Peyer's patch (tissue), 4 donors: ENCODE data around the gene MYO18B.

Experiments used
- POLR2A ChIP-seq, 2 donors: fragments of 450-650 bp; IDR thresholded peaks; one replicate each; pipeline ENCODE4 v1.5.1; 2017; ENCODE audit warnings: antibody characterized with exemption in 2 of 2, mild to moderate bottlenecking in 2 of 2, moderate library complexity in 2 of 2
- TF ChIP-seq, protein P1 (sequence below), 6 experiments: fragments of 450-650 bp in 4 of 6; fragments of 200-600 bp in 2 of 6; sonication (generic) in 1 of 6; IDR thresholded peaks; one replicate each; pipeline ENCODE4 v1.5.1; 2017 to 2019; ENCODE audit warnings: antibody characterized with exemption in 6 of 6, mild to moderate bottlenecking in 3 of 6, moderate library complexity in 1 of 6

DNA sequence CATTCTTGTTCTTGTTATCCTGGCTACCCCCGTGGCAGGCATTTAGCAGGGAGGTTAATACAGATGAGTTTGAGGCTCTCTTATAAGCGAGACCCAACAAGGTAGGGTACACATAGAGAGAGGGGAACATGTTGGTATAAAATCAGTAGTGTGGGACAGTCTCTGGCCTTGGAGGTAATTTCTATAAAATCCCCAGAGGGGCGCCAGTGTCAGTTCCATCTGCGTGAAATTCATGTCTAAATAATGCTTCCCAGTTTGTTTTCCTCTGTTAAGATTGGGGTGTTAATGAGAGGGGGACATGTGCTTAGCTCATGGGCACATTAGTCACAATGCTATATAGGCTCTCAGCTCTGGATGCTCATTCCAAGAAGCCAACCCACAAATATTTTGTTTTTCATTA, 150.7 kb downstream of the MYO18B start:
- TF ChIP-seq, protein P1, sequence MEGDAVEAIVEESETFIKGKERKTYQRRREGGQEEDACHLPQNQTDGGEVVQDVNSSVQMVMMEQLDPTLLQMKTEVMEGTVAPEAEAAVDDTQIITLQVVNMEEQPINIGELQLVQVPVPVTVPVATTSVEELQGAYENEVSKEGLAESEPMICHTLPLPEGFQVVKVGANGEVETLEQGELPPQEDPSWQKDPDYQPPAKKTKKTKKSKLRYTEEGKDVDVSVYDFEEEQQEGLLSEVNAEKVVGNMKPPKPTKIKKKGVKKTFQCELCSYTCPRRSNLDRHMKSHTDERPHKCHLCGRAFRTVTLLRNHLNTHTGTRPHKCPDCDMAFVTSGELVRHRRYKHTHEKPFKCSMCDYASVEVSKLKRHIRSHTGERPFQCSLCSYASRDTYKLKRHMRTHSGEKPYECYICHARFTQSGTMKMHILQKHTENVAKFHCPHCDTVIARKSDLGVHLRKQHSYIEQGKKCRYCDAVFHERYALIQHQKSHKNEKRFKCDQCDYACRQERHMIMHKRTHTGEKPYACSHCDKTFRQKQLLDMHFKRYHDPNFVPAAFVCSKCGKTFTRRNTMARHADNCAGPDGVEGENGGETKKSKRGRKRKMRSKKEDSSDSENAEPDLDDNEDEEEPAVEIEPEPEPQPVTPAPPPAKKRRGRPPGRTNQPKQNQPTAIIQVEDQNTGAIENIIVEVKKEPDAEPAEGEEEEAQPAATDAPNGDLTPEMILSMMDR (IDR thresholded peaks at IDR 0.05) = no peak
- no peak for TF ChIP-seq POLR2A (IDR thresholded peaks at IDR 0.05)
